OCI-LY7 (cell line): ENCODE measurements around the gene RDH5. TPM values are rescaled to one million over a fixed set of nuclear protein-coding genes. Genes with fewer than 3 reads are reported as not detected.

Experiments
- BruUV-seq: library from RNA; stranded (reverse); fragments of 400-500 nt; replicated peaks from 2 replicates; lab custom pipeline; 2021; lab: Mats Ljungman, UMichigan
- CTCF ChIA-PET: fragments of 300-600 bp; sonication (Branson Sonifier 250); formaldehyde crosslinking; loops from one replicate; lab custom pipeline; 2022; ENCODE audit warnings: antibody characterized with exemption; ENCODE audit not compliant: unreplicated experiment; lab: Charles Lee
- POLR2A ChIA-PET: fragments of 300-600 bp; sonication (Branson Sonifier 250); formaldehyde crosslinking; loops from one replicate; lab custom pipeline; 2022; ENCODE audit warnings: antibody characterized with exemption; lab: Charles Lee
- DNase-seq: peaks from one replicate; pipeline ENCODE4 v3.0.0-alpha.2; 2015; ENCODE audit warnings: low spot score
- H2AFZ ChIP-seq: fragments of 200-600 bp; sonication (generic), shearing (Covaris generic); 2 replicates; pipeline ENCODE4 v1.6.1; 2014; ENCODE audit warnings: mild to moderate bottlenecking, antibody characterized with exemption, low read length, moderate library complexity
- H3K27ac ChIP-seq: fragments of 200-600 bp; sonication (generic); 2 replicates; pipeline ENCODE4 v1.5.1; 2014; ENCODE audit warnings: mixed run types, low read depth, mild to moderate bottlenecking, moderate library complexity, low read length, inconsistent platforms; ENCODE audit not compliant: poor library complexity, severe bottlenecking
- H3K36me3 ChIP-seq: fragments of 200-600 bp; sonication (generic); 2 replicates; pipeline ENCODE4 v1.6.1; 2014; ENCODE audit warnings: mild to moderate bottlenecking, antibody characterized with exemption, low read length, moderate library complexity, mixed read lengths; ENCODE audit not compliant: insufficient read depth
- H3K4me1 ChIP-seq: fragments of 200-600 bp; sonication (generic); 2 replicates; pipeline ENCODE4 v1.5.1; 2014; ENCODE audit warnings: mild to moderate bottlenecking, low read length; ENCODE audit not compliant: insufficient read depth, poor library complexity, severe bottlenecking
- H3K4me2 ChIP-seq: fragments of 200-600 bp; sonication (generic); 2 replicates; pipeline ENCODE4 v1.6.1; 2014; ENCODE audit warnings: mild to moderate bottlenecking, low read length
- H3K4me3 ChIP-seq: fragments of 200-600 bp; sonication (generic); 2 replicates; pipeline ENCODE4 v1.5.1; 2014; ENCODE audit warnings: mild to moderate bottlenecking, low read depth, low read length; ENCODE audit not compliant: poor library complexity, severe bottlenecking
- H3K79me2 ChIP-seq: fragments of 200-600 bp; sonication (generic); 2 replicates; pipeline ENCODE4 v1.6.1; 2016; ENCODE audit warnings: low read depth, mild to moderate bottlenecking, low read length, moderate library complexity, mixed read lengths; ENCODE audit not compliant: insufficient read depth
- H3K9me2 ChIP-seq: fragments of 200-600 bp; sonication (generic); 2 replicates; pipeline ENCODE4 v1.6.1; 2016; ENCODE audit warnings: mild to moderate bottlenecking, low read length, mixed read lengths; ENCODE audit not compliant: insufficient read depth
- H3K9me3 ChIP-seq: fragments of 200-600 bp; sonication (generic); 2 replicates; pipeline ENCODE4 v1.6.1; 2014; ENCODE audit warnings: mild to moderate bottlenecking, mixed run types, low read length, mixed read lengths
- H4K20me1 ChIP-seq: fragments of 200-600 bp; sonication (generic); 2 replicates; pipeline ENCODE4 v1.6.1; 2014; ENCODE audit warnings: mild to moderate bottlenecking, antibody characterized with exemption, low read length, moderate library complexity, mixed read lengths; ENCODE audit not compliant: insufficient read depth
- EZH2phosphoT487 ChIP-seq: fragments of 200-600 bp; sonication (generic); IDR thresholded peaks from 2 replicates; pipeline ENCODE4 v1.6.1; 2018; ENCODE audit warnings: low read depth, borderline replicate concordance, mild to moderate bottlenecking, mixed run types, antibody characterized with exemption, low read length, moderate library complexity, mixed read lengths
- intact Hi-C: fragments of 100-400 bp; cut with micrococcal nuclease; formaldehyde crosslinking; loops from one replicate; pipeline ENCODE4 v1.10.0; 2022; ENCODE audit not compliant: unreplicated experiment
- total RNA-seq, 2 experiments: library from RNA; depleted of rRNA in 1 of 2; stranded (reverse); fragments of >200 nt in 1 of 2; shearing (Covaris generic) in 1 of 2; gene quantifications; 2 replicates each; pipeline ENCODE4 v1.2.3, GENCODE V29; 2014 to 2022
- TF ChIP-seq, protein P1 (sequence below): fragments of 200-600 bp; sonication (generic); conservative IDR thresholded peaks from 2 replicates; pipeline ENCODE4 v1.5.1; 2014; ENCODE audit warnings: mild to moderate bottlenecking, antibody characterized with exemption, low read length, moderate library complexity, mixed read lengths

The RDH5 gene
- total RNA-seq, 2 experiments from 2014 or later = 6.2 to 20.1 TPM

DNA sequence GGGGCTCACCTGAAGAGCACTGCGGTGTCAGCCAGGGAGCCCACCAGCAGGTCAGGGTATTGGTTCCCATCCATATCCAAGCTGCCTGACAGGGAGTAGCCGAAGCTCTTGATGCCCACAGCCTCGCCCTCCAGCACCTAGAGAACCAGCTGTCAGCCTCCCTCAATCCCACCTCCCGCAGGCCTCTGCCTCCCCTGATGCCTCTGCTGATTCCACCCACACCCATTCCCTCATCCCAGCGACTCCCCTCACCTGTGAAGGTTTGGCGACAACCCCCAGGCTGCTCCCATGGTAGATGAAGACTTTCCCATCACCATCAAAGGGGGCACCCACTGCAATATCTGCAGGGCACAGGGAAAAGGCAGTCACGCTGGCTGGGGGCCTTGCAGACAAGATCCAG lies 22.5 kb upstream of the RDH5 start:
- no peak overlapping the region for H3K27ac ChIP-seq
- BruUV-seq = no TSS peak
- POLR2A ChIA-PET = no interaction called here
- no peaks in the 10 kb centered on the region for H3K9me3 ChIP-seq
- no peaks in the 10 kb centered on the region for H3K79me2 ChIP-seq
- no peak overlapping the region for H3K4me3 ChIP-seq
- no peak overlapping the region for H3K4me2 ChIP-seq
- no peak for TF ChIP-seq EZH2phosphoT487
- TF ChIP-seq, protein P1, sequence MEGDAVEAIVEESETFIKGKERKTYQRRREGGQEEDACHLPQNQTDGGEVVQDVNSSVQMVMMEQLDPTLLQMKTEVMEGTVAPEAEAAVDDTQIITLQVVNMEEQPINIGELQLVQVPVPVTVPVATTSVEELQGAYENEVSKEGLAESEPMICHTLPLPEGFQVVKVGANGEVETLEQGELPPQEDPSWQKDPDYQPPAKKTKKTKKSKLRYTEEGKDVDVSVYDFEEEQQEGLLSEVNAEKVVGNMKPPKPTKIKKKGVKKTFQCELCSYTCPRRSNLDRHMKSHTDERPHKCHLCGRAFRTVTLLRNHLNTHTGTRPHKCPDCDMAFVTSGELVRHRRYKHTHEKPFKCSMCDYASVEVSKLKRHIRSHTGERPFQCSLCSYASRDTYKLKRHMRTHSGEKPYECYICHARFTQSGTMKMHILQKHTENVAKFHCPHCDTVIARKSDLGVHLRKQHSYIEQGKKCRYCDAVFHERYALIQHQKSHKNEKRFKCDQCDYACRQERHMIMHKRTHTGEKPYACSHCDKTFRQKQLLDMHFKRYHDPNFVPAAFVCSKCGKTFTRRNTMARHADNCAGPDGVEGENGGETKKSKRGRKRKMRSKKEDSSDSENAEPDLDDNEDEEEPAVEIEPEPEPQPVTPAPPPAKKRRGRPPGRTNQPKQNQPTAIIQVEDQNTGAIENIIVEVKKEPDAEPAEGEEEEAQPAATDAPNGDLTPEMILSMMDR = no peak
- no peaks in the 10 kb centered on the region for H3K4me1 ChIP-seq
- H4K20me1 ChIP-seq = no peaks in the 10 kb centered on the region
- intact Hi-C loops = no loop called here
- DNase-seq = no peak
- CTCF ChIA-PET = no interaction called here
- no peak overlapping the region for H2AFZ ChIP-seq
- no peaks in the 10 kb centered on the region for H3K9me2 ChIP-seq
- no peaks in the 10 kb centered on the region for H3K36me3 ChIP-seq

GRCh38 chr12:55698241-55698955 lies 21.8 kb upstream of the RDH5 start:
- CTCF ChIA-PET = no interaction called here
- no peaks in the 10 kb centered on the region for H3K9me2 ChIP-seq
- POLR2A ChIA-PET = interaction anchor here (0.5 to 1.1 kb wide), 2 partner anchors 12 to 277 kb away, joined by 3 read pairs; no protein-coding TSS in a partner anchor
- no peak overlapping the region for H2AFZ ChIP-seq
- H3K9me3 ChIP-seq = no peaks in the 10 kb centered on the region
- no peak for TF ChIP-seq EZH2phosphoT487
- TF ChIP-seq, protein P1 = no peak
- H3K4me1 ChIP-seq = no peaks in the 10 kb centered on the region
- no peak overlapping the region for H3K27ac ChIP-seq
- H3K79me2 ChIP-seq = no peaks in the 10 kb centered on the region
- no peak for DNase-seq
- H3K36me3 ChIP-seq = no peaks in the 10 kb centered on the region
- H3K4me3 ChIP-seq = no peak overlapping the region
- H3K4me2 ChIP-seq = no peak overlapping the region
- H4K20me1 ChIP-seq = no peaks in the 10 kb centered on the region
- intact Hi-C loops = no loop called here
- BruUV-seq = no TSS peak

DNA sequence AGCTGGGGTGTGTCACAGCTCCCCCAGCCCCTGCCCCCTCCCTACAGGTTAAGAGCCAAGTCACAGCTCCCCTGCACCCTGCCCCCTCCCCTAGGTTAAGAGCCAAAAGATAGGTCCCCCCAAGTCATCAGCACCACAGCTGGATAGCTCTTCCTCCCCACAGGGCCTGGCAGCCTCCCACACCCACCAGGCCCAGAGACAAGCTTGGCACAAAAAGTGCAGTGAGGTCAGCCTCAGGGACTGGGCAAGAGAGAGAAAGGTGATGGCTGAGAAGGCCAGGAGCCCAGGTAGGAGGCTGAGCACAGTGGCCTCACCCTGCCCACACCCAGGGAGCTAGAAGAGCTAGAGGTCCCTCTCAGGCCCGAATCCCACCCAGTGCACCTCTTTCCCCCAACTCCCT lies 21.2 kb upstream of the RDH5 start:
- Histone ChIP-seq H3K36me3 (no peaks in the 10 kb centered on the region), H2AFZ (no peak overlapping the region), H4K20me1 (no peaks in the 10 kb centered on the region), H3K9me2 (no peaks in the 10 kb centered on the region), H3K4me3 (no peak overlapping the region), H3K27ac (no peak overlapping the region), H3K4me1 (no peaks in the 10 kb centered on the region), H3K9me3 (no peaks in the 10 kb centered on the region), H3K4me2 (no peak overlapping the region), H3K79me2 (no peaks in the 10 kb centered on the region)
- no TSS peak for BruUV-seq
- TF ChIP-seq, protein P1 = no peak
- no peak for TF ChIP-seq EZH2phosphoT487
- POLR2A ChIA-PET = interaction anchor here (0.5 to 1.1 kb wide), 3 partner anchors 11 to 277 kb away, joined by 3 read pairs; no protein-coding TSS in a partner anchor
- intact Hi-C loops = no loop called here
- no peak for DNase-seq
- CTCF ChIA-PET = no interaction called here
